Body of pancreas (tissue), 4 donors: ENCODE results near the gene SNED1.

Source experiments
- CTCF ChIP-seq, 7 experiments: fragments of 450-650 bp in 4 of 7; fragments of 200-600 bp in 3 of 7; sonication (generic) in 3 of 7; IDR thresholded peaks; one replicate each; pipeline ENCODE4 v1.5.1; 2016 to 2019; ENCODE audit warnings: antibody characterized with exemption in 7 of 7
- POLR2A ChIP-seq, 3 donors: fragments of 450-650 bp; IDR thresholded peaks; one replicate each; pipeline ENCODE4 v1.6.1; 2016; ENCODE audit warnings: antibody characterized with exemption in 3 of 3, mild to moderate bottlenecking in 2 of 3

- TF ChIP-seq POLR2A (IDR thresholded peaks at IDR 0.05) = no peak
- TF ChIP-seq CTCF (IDR thresholded peaks at IDR 0.05) = no peak
Measured at GRCh38 chr2:240981871-240982800, 16.3 kb upstream of the SNED1 start.
